ENCODE data around the gene SMCO2.

DNA sequence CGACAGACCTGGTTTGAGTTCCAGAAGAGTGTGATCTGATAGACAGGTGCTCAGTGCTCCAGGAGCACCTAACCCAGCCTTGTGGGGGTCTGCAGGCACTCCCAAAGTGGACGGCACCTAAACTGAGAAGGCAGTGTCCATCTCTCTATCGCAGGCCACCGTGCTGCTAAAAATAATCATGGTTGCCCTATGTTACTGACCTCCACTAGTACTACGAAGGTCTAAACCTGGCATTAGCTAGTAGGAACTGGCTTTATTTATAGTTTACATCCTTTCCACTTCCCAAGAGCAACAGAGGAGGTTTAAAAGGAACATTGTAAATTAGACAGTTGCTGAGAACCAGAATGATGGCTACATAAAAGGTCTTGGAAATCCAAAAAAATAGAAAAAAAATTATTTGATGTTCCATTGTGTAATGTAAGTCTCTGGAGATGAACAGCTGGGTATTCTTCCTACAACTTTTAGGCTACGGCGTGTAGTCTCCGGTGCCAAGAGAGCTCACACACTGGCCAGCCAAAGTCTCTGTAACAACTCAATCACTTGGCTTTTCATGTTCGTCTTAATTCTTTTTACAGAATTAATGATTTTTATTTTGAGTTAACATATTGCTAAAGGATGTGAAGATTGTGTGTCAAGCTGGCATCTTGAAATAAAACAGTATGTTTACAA, 104.8 kb downstream of the SMCO2 start:
- TF ChIP-seq, protein P1, sequence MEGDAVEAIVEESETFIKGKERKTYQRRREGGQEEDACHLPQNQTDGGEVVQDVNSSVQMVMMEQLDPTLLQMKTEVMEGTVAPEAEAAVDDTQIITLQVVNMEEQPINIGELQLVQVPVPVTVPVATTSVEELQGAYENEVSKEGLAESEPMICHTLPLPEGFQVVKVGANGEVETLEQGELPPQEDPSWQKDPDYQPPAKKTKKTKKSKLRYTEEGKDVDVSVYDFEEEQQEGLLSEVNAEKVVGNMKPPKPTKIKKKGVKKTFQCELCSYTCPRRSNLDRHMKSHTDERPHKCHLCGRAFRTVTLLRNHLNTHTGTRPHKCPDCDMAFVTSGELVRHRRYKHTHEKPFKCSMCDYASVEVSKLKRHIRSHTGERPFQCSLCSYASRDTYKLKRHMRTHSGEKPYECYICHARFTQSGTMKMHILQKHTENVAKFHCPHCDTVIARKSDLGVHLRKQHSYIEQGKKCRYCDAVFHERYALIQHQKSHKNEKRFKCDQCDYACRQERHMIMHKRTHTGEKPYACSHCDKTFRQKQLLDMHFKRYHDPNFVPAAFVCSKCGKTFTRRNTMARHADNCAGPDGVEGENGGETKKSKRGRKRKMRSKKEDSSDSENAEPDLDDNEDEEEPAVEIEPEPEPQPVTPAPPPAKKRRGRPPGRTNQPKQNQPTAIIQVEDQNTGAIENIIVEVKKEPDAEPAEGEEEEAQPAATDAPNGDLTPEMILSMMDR (IDR thresholded peaks at IDR 0.05; ENCODE audit: low read depth, low read length, poor library complexity, severe bottlenecking): no peak
- TF ChIP-seq EZH2phosphoT487 (IDR thresholded peaks at IDR 0.05; ENCODE audit: borderline replicate concordance, low read length): no peak
